ENCODE measurements around the gene SLC44A4. TPM values are rescaled to one million over a fixed set of nuclear protein-coding genes. Genes with fewer than 3 reads are reported as not detected.
A peak's percentile ranks its signal among the peaks of the same experiment; 100 is the strongest.

The SLC44A4 gene
- total and polyA plus RNA-seq, 9 of the 15 experiments (the other 6 are each of a cell fraction or from before 2014, with no cell fraction given): 7.9 to 18.6 (median 11.2) TPM

- TF ChIP-seq CTCFL (IDR thresholded peaks at IDR 0.05; ENCODE audit: borderline replicate concordance, insufficient read depth, low read depth, low read length, poor library complexity, severe bottlenecking) (peak; percentile 82), POLR2G (IDR thresholded peaks at IDR 0.05; ENCODE audit: low read depth, low read length) (peak; percentile 27; the same call in 1 of the 2 replicates), REST (IDR thresholded peaks at IDR 0.05; ENCODE audit: borderline replicate concordance) (peak; percentile 57; the same call in 1 of the 2 replicates), REST (CRISPR knock-in tag; IDR thresholded peaks at IDR 0.05; ENCODE audit: low read depth) (no peak), TFAP4 (CRISPR knock-in tag; IDR thresholded peaks at IDR 0.05; ENCODE audit: borderline replicate concordance) (0 out of 2 replicates have a peak, but pooled peaks have one; percentile 27), ZNF212 (CRISPR knock-in tag; IDR thresholded peaks at IDR 0.05) (no peak), ZNF282 (CRISPR knock-in tag; IDR thresholded peaks at IDR 0.05) (0 out of 2 replicates have a peak, but pooled peaks have one; percentile 49), RBM25 (IDR thresholded peaks at IDR 0.05; ENCODE audit: low read depth, low read length, severe bottlenecking) (no peak), ZBTB7A (IDR thresholded peaks at IDR 0.05; ENCODE audit: borderline replicate concordance, control insufficient read depth, low read depth, low read length) (peak; percentile 92), IRF1 (CRISPR knock-in tag; IDR thresholded peaks at IDR 0.05; ENCODE audit: borderline replicate concordance) (no peak), SMC3 (conservative IDR thresholded peaks at IDR 0.05; ENCODE audit: insufficient read depth, low read depth, low read length) (peak; percentile 50), MYC (IDR thresholded peaks at IDR 0.05; ENCODE audit: low read depth, low read length) (0 out of 2 replicates have a peak, but pooled peaks have one; percentile 31), MYC (CRISPR knock-in tag; IDR thresholded peaks at IDR 0.05; ENCODE audit: borderline replicate concordance, low read depth) (no peak)
Observed at GRCh38 chr6:31888276-31889258, 9.8 kb upstream of the SLC44A4 start (continued).
